Measurements from ENCODE around the gene DOP1A. TPM values are rescaled to one million over a fixed set of nuclear protein-coding genes. Genes with fewer than 3 reads are reported as not detected.

The DOP1A gene
- total RNA-seq, 6 donors from 2014 or later = 20.0 to 51.6 (median 25.7) TPM

GRCh38 chr6:83119742-83120300, 52.4 kb downstream of the DOP1A start:
- 94 to 95% methylated on average over 2 of the region's 2 CpGs for WGBS, 2 donors
- H3K36me3 ChIP-seq = peaks cover 4 to 46% (median 16%) of the 10 kb centered on the region in 4 donors
- H3K9me3 ChIP-seq = no peaks in the 10 kb centered on the region
- H3K27me3 ChIP-seq = no peaks in the 10 kb centered on the region
- H3K4me1 ChIP-seq = no peaks in the 10 kb centered on the region
- DNase-seq = no peak
- no peak overlapping the region for H3K4me3 ChIP-seq
- TF ChIP-seq POLR2A (IDR thresholded peaks at IDR 0.05) (no peak), POLR2AphosphoS5 (IDR thresholded peaks at IDR 0.05) (no peak), EP300 (IDR thresholded peaks at IDR 0.05) (no peak), CTCF (IDR thresholded peaks at IDR 0.05) (no peak)
- no peak for ATAC-seq (ENCODE audit: low FRiP score in 2 of 2)
- H3K27ac ChIP-seq = no peak overlapping the region

- ATAC-seq (ENCODE audit: low FRiP score in 2 of 2) = no peak
- no peaks in the 10 kb centered on the region for H3K4me1 ChIP-seq
- no peak overlapping the region for H3K4me3 ChIP-seq
- no peak for DNase-seq
- peaks cover 11 to 87% (median 47%) of the 10 kb centered on the region in 4 donors for H3K36me3 ChIP-seq
- H3K9me3 ChIP-seq = no peaks in the 10 kb centered on the region
- H3K27ac ChIP-seq = no peak overlapping the region
- WGBS, 2 donors = 98% methylated on average over 3 of the region's 3 CpGs
- no peak for TF ChIP-seq POLR2A (IDR thresholded peaks at IDR 0.05)
- no peak for TF ChIP-seq CTCF (IDR thresholded peaks at IDR 0.05)
- TF ChIP-seq EP300 (IDR thresholded peaks at IDR 0.05) = no peak
- TF ChIP-seq POLR2AphosphoS5 (IDR thresholded peaks at IDR 0.05) = no peak
- H3K27me3 ChIP-seq = no peaks in the 10 kb centered on the region
Measured at GRCh38 chr6:83124553-83124952, 57.1 kb downstream of the DOP1A start.

GRCh38 chr6:83125425-83125824, 58.0 kb downstream of the DOP1A start:
- no peaks in the 10 kb centered on the region for H3K27me3 ChIP-seq
- H3K36me3 ChIP-seq = peaks cover 11 to 88% (median 48%) of the 10 kb centered on the region in 4 donors
- no peak overlapping the region for H3K27ac ChIP-seq
- TF ChIP-seq POLR2A (IDR thresholded peaks at IDR 0.05) (no peak), CTCF (IDR thresholded peaks at IDR 0.05) (no peak), EP300 (IDR thresholded peaks at IDR 0.05) (no peak), POLR2AphosphoS5 (IDR thresholded peaks at IDR 0.05) (no peak)
- ATAC-seq (ENCODE audit: low FRiP score in 2 of 2) (no peak), DNase-seq (no peak)
- H3K4me1 ChIP-seq = no peaks in the 10 kb centered on the region
- H3K9me3 ChIP-seq = no peaks in the 10 kb centered on the region
- no peak overlapping the region for H3K4me3 ChIP-seq

DNA sequence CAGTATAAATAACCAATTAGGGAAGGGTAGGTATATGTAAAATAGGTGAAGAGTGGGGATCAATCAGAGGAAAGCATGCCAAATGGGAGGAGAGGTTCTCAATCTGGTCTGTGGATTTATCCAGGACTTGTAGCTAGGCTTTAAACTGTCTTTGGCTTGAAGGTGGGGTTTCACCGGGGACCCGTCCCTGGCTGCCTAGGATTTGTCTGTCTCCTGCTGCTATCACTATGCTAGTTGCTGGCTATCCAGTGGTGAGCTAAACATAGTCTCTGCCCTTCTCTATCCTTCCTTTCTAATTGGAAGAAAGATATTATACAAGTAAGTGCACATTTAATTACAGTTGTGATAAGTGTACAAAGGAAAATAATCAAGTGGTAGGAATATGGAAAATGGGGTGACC, 58.8 kb downstream of the DOP1A start:
- DNase-seq = no peak
- TF ChIP-seq POLR2AphosphoS5 (IDR thresholded peaks at IDR 0.05) (no peak), EP300 (IDR thresholded peaks at IDR 0.05) (no peak), POLR2A (IDR thresholded peaks at IDR 0.05) (no peak), CTCF (IDR thresholded peaks at IDR 0.05) (no peak)
- no peak for ATAC-seq (ENCODE audit: low FRiP score in 2 of 2)
- Histone ChIP-seq H3K36me3 (peaks cover 6 to 85% (median 49%) of the 10 kb centered on the region in 4 donors), H3K27ac (no peak overlapping the region), H3K9me3 (no peaks in the 10 kb centered on the region), H3K27me3 (no peaks in the 10 kb centered on the region), H3K4me3 (no peak overlapping the region), H3K4me1 (no peaks in the 10 kb centered on the region)
- WGBS, 2 donors = 93 to 100% methylated on average over 2 of the region's 2 CpGs

GRCh38 chr6:83126807-83127206, 59.3 kb downstream of the DOP1A start:
- Histone ChIP-seq H3K9me3 (no peaks in the 10 kb centered on the region), H3K4me1 (no peaks in the 10 kb centered on the region), H3K36me3 (peaks cover 6 to 90% (median 51%) of the 10 kb centered on the region in 4 donors), H3K4me3 (no peak overlapping the region), H3K27me3 (no peaks in the 10 kb centered on the region), H3K27ac (no peak overlapping the region)
- ATAC-seq (ENCODE audit: low FRiP score in 2 of 2) (no peak), DNase-seq (no peak)
- 94 to 95% methylated on average over 5 of the region's 5 CpGs for WGBS, 2 donors
- no peak for TF ChIP-seq EP300 (IDR thresholded peaks at IDR 0.05)
- no peak for TF ChIP-seq POLR2A (IDR thresholded peaks at IDR 0.05)
- TF ChIP-seq CTCF (IDR thresholded peaks at IDR 0.05) = no peak
- no peak for TF ChIP-seq POLR2AphosphoS5 (IDR thresholded peaks at IDR 0.05)
